LNCaP clone FGC (cell line): ENCODE measurements around the gene NETO2.
"Not testable (repeated sequence)": the region's sequence is repeated elsewhere in the genome, so short reads cannot be mapped to it uniquely, and the experiment has no call there.

ENCODE experiments used
- DNase-seq: peaks from one replicate; pipeline ENCODE4 v3.0.0-alpha.2; 2011; ENCODE audit warnings: low read depth
- H3K4me3 ChIP-seq: 2 replicates; pipeline ENCODE4 v1.5.1; 2011; ENCODE audit warnings: mild to moderate bottlenecking, low read depth, low read length, control low read depth
- TF ChIP-seq, protein P1 (sequence below): IDR thresholded peaks from 2 replicates; pipeline ENCODE4 v1.5.1; 2012; ENCODE audit warnings: mild to moderate bottlenecking; ENCODE audit not compliant: control insufficient read depth, insufficient read depth; ENCODE audit errors: extremely low read depth

NETO2 gene

DNA sequence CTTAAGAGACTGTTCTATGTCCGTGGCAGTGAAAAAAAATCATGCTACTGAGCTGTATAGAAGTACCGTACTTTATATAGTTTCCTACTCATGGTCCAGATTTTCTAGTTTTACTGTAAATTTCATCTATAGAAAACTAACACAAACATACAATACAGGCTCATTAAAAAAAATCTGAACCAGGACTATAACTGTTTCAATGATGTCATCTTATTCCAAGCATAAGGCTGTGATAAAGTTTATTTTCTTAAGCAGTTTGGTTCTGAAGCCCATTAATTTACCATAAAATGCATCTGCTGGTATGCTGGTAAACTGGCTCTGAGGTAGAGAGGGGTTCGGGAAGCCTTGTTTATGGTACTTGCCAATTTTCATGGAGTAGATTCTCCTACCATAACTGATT lies 16.7 kb upstream of the NETO2 start:
- TF ChIP-seq, protein P1, sequence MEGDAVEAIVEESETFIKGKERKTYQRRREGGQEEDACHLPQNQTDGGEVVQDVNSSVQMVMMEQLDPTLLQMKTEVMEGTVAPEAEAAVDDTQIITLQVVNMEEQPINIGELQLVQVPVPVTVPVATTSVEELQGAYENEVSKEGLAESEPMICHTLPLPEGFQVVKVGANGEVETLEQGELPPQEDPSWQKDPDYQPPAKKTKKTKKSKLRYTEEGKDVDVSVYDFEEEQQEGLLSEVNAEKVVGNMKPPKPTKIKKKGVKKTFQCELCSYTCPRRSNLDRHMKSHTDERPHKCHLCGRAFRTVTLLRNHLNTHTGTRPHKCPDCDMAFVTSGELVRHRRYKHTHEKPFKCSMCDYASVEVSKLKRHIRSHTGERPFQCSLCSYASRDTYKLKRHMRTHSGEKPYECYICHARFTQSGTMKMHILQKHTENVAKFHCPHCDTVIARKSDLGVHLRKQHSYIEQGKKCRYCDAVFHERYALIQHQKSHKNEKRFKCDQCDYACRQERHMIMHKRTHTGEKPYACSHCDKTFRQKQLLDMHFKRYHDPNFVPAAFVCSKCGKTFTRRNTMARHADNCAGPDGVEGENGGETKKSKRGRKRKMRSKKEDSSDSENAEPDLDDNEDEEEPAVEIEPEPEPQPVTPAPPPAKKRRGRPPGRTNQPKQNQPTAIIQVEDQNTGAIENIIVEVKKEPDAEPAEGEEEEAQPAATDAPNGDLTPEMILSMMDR, result no peak
- no peak for DNase-seq
- no peak overlapping the region for H3K4me3 ChIP-seq

DNA sequence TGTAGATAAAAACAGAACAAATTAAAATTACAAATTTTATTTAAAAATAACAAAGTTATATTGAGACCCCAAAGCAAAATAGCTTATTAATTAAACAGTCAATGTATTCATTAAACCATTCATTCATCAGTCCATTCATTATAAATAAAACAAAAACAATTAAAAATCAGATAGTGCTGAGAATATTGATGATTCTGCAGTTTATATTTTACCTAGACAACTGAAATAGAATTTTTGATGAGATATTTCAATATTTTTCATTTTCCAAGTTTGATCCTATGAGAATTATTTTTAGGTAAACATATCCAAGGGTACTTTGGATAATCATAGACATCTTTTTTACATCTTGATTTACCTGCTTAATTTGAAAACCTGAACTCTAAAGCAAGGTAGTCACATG lies 15.2 kb upstream of the NETO2 start:
- no peak overlapping the region for H3K4me3 ChIP-seq
- DNase-seq, result no peak
- TF ChIP-seq, protein P1, result no peak

DNA sequence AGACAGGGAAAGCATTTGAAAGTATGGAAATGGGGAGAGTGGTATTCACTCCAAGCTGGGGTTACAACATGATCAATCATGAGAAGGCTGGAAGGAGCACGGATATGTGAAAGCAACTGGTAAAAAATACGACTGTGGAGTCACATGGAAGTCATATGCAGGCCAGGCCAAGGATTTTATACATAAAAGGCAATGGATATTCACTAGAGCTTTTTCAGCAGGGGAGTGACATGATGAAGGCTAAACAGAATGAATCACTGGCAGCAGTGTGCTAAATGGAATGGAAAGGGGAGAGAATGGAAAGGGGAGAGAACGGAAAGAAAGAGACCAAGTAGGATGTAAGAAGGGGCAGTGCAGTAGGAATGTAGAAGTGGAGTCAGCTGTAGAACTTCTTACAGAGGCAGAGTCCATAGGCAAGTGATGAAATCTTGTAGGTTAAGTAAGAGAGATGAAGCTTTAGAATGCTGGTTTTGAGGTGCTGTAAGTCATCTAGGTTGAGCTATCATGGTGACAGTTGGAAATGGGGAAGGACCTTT lies 13.0 kb upstream of the NETO2 start:
- DNase-seq, result no peak
- TF ChIP-seq, protein P1, result no peak
- H3K4me3 ChIP-seq, result no peak overlapping the region

DNA sequence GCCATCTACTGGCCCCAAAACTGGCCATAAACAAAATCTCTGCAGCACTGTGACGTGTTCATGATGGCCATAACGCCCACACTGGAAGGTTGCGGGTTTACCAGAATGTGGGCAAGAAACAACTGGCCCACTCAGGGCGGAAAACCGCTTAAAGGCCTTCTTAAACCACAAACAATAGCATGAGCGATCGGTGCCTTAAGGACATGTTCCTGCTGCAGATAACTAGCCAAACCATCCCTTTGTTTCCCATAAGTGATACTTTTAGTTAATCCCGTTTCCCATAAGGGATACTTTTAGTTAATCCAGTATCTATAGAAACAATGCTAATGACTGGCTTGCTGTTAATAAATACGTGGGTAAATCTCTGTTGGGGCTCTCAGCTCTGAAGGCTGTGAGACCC lies 8.8 kb upstream of the NETO2 start:
- not testable (repeated sequence) for H3K4me3 ChIP-seq, DNase-seq

DNA sequence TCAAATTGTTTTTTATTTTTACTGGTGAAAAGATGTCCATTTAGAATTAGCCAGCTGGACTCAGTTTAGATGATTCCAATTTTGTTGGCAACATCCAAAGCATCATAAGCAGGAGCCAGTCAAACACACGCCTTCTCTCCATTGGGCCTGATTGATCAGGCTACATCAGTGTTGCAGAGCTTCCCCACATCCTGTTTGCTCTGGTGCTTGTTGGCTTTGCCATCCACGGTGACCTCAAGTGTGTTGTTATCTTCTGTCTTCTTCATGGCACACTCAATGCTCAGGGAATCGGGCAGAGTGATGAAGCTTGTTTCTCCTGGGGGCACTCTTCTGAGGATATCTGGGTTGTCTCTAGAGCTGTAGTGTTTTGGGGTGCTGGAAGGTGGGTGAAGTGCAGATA lies 6.3 kb upstream of the NETO2 start:
- DNase-seq, result no peak
- TF ChIP-seq, protein P1, result no peak
- no peak overlapping the region for H3K4me3 ChIP-seq

DNA sequence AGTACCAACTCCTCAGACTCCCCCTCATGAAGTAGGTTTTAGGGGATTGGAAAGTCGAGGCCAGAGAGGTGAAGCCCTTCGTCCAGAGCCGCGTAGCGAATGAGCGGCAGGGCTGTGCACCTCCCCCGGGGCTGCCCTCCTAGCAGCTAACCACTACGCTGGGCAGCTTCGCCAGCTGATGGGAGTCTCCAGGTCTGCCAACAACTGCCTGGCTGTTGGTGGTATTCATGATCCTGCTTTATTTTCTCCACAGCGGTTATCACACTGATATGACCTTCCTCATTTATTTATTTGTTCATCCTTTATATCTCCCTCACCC lies 773 bp upstream of the NETO2 start:
- TF ChIP-seq, protein P1, result no peak
- H3K4me3 ChIP-seq, result peak overlapping the region; percentile 53
- no peak for DNase-seq

DNA sequence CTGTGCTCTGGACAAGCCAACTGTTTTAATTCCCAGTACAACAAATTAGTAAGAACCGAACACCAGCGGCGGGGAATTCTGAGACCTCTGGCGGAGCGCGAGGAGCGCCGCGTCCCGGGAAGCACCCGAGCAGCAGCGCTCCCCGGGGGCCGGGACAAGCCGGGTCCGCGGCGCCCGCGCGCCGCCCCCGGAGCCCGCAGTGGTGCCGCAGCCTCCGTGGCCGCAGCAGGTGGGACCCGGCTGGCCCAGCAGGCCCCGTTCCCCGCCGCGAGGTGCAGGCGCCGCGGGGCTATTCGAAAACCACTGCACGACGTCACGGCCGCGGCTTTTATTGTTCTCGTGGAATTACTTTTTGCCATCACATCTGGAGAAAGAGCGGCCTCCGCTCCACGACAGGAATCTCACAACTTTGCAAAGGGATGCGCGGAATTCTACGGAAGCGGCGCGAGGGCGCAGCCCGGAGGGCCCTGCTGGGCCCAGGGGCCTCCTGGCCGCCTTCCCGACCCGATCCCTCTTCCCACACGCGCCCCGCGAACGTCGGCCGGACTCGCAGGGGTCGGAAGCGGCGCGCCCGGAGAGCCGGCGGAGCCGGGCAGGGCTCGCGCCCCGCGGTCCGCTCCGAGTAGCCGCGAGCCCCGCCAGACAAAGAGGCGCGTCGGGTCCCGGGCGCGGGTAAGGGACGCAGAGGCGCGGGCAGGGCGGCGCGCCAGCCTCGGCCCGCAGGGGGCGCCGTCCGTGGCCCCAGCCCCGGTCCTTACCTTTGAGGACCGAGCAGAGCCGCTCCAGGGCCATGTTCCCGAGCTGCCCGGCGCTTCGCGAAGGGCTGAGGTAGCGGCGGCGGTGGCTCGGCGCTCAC lies 696 bp downstream of the NETO2 start:
- DNase-seq, result peak; percentile 34
- H3K4me3 ChIP-seq, result peak overlapping the region; percentile 69

More for the DNA sequence above, 696 bp downstream of the NETO2 start:
- TF ChIP-seq, protein P1, result peak; percentile 89
